ENCODE data around the gene SLMAP.

DNA sequence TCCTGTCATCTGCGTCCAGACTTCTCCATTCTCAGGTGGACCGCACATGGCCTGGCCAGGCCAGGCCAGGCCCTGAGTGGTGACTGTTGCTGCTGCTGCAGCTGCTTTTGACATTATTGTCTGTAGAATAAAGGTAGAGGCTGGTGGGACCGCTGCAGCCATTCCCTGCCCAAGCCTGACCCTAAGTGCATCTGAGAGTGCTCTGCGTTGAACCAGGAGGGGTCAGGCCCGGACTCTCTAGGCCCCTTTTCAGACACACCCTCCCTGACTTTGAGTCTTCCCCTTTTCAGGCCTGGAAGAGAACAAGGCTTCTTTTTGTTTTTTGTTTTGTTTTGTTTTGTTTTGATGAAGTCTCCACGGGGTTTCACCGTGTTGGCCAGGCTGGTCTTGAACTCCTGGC, 197.5 kb downstream of the SLMAP start:
- TF ChIP-seq, protein P1, sequence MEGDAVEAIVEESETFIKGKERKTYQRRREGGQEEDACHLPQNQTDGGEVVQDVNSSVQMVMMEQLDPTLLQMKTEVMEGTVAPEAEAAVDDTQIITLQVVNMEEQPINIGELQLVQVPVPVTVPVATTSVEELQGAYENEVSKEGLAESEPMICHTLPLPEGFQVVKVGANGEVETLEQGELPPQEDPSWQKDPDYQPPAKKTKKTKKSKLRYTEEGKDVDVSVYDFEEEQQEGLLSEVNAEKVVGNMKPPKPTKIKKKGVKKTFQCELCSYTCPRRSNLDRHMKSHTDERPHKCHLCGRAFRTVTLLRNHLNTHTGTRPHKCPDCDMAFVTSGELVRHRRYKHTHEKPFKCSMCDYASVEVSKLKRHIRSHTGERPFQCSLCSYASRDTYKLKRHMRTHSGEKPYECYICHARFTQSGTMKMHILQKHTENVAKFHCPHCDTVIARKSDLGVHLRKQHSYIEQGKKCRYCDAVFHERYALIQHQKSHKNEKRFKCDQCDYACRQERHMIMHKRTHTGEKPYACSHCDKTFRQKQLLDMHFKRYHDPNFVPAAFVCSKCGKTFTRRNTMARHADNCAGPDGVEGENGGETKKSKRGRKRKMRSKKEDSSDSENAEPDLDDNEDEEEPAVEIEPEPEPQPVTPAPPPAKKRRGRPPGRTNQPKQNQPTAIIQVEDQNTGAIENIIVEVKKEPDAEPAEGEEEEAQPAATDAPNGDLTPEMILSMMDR (IDR thresholded peaks at IDR 0.05 in 8 of 11, conservative IDR thresholded peaks at IDR 0.05 in 3 of 11), result no peak
- no peak for TF ChIP-seq POLR2A (IDR thresholded peaks at IDR 0.05)
